HepG2 (cell line): Measurements from ENCODE around the gene PDCD11. TPM values are rescaled to one million over a fixed set of nuclear protein-coding genes. Genes with fewer than 3 reads are reported as not detected.

Experiments
- ELF1 ChIP-seq: sonication (generic); formaldehyde crosslinking; IDR thresholded peaks from 2 replicates; pipeline ENCODE4 v1.4.0; 2020; ENCODE audit warnings: missing genetic modification reagents
- FOXP4 ChIP-seq: sonication (generic); formaldehyde crosslinking; IDR thresholded peaks from 2 replicates; pipeline ENCODE4 v1.4.0; 2020; ENCODE audit warnings: missing genetic modification reagents
- HCFC1 ChIP-seq: fragments of 150-350 bp; IDR thresholded peaks from 2 replicates; pipeline ENCODE4 v1.6.1; 2014; ENCODE audit warnings: low read depth, low read length
- REXO4 ChIP-seq: sonication (generic); formaldehyde crosslinking; IDR thresholded peaks from 2 replicates; pipeline ENCODE4 v1.8.0; 2022; ENCODE audit warnings: missing genetic modification reagents, mild to moderate bottlenecking, borderline replicate concordance
- TFDP2 ChIP-seq: sonication (generic); formaldehyde crosslinking; IDR thresholded peaks from 2 replicates; pipeline ENCODE4 v1.4.0; 2020; ENCODE audit warnings: missing genetic modification reagents
- THAP8 ChIP-seq: sonication (generic); formaldehyde crosslinking; IDR thresholded peaks from 2 replicates; pipeline ENCODE4 v1.5.1; 2020; ENCODE audit warnings: missing genetic modification reagents, mild to moderate bottlenecking, borderline replicate concordance
- TRIM24 ChIP-seq: sonication (generic); formaldehyde crosslinking; IDR thresholded peaks from 2 replicates; pipeline ENCODE4 v1.8.0; 2022; ENCODE audit warnings: mild to moderate bottlenecking, missing genetic modification reagents
- ZFP90 ChIP-seq: sonication (generic); formaldehyde crosslinking; IDR thresholded peaks from 2 replicates; pipeline ENCODE4 v1.8.0; 2022; ENCODE audit warnings: missing genetic modification reagents, mild to moderate bottlenecking, inconsistent platforms, borderline replicate concordance
- ZNF407 ChIP-seq: sonication (generic); formaldehyde crosslinking; IDR thresholded peaks from one replicate; pipeline ENCODE4 v1.5.1; 2020; ENCODE audit warnings: mild to moderate bottlenecking, missing genetic modification reagents; ENCODE audit errors: not compliant biosample characterization
- ZNF484 ChIP-seq: sonication (generic); formaldehyde crosslinking; IDR thresholded peaks from 2 replicates; pipeline ENCODE4 v1.5.1; 2020; ENCODE audit warnings: mild to moderate bottlenecking, low read depth, missing genetic modification reagents, borderline replicate concordance
- ZNF691 ChIP-seq: sonication (generic); formaldehyde crosslinking; IDR thresholded peaks from 2 replicates; pipeline ENCODE4 v1.4.0; 2020; ENCODE audit warnings: missing genetic modification reagents, low read depth, mild to moderate bottlenecking, borderline replicate concordance
- ZNF816 ChIP-seq: sonication (generic); formaldehyde crosslinking; IDR thresholded peaks from 2 replicates; pipeline ENCODE4 v1.8.0; 2022; ENCODE audit warnings: missing genetic modification reagents, mild to moderate bottlenecking, borderline replicate concordance
- polyA plus RNA-seq, 8 experiments: library from polyadenylated mRNA; depleted of rRNA in 3 of 8; stranded (reverse) in 7 of 8; unstranded in 1 of 8; fragments of >200 nt; fragmentation: Illumina TruSeq in 4 of 8; extraction: Trizol in 4 of 8; gene quantifications; 2 replicates each; pipeline versions ENCODE4 v1.2.1 to v1.2.3, GENCODE V29; 2011 to 2016; ENCODE audit warnings: low read depth in 4 of 8, missing spikeins in 1 of 8, mixed read lengths in 1 of 8; ENCODE audit not compliant: insufficient read depth in 1 of 8
- total RNA-seq, 5 experiments: library from RNA; depleted of rRNA; stranded (reverse); fragments of >200 nt; fragmentation: Illumina TruSeq; extraction: Trizol; gene quantifications; 2 replicates each; pipeline ENCODE4 v1.2.3, GENCODE V29; 2016; ENCODE audit warnings: low read depth in 1 of 5

The PDCD11 gene
- total and polyA plus RNA-seq, 2 of the 13 experiments (the other 11 are each of a cell fraction or from before 2014, with no cell fraction given), result 12.8 to 52.8 TPM

GRCh38 chr10:103350517-103351260 lies 45.7 kb upstream of the PDCD11 start, which contains the start of gene PCGF6 (continued):
- TF ChIP-seq ZNF484 (CRISPR knock-in tag), result 0 out of 2 replicates have a peak, but pooled peaks have one; percentile 35
- TF ChIP-seq FOXP4 (CRISPR knock-in tag), result no peak
- peak; percentile 95 for TF ChIP-seq TFDP2
- TF ChIP-seq ZNF691, result peak; percentile 26; the same call in 1 of the 2 replicates
- no peak for TF ChIP-seq TRIM24
- TF ChIP-seq ZFP90 (CRISPR knock-in tag), result no peak
- no peak for TF ChIP-seq THAP8 (CRISPR knock-in tag)
- peak; percentile 30 for TF ChIP-seq ZNF407 (CRISPR knock-in tag)
- TF ChIP-seq HCFC1, result peak; percentile 73
- no peak for TF ChIP-seq ELF1
- TF ChIP-seq REXO4 (CRISPR knock-in tag), result no peak
- no peak for TF ChIP-seq ZNF816
